HuH-7 (cell line): ENCODE measurements around the gene CCL8.

Experiments used
- DNase-seq: peaks from one replicate; pipeline ENCODE4 v3.0.0; 2011; ENCODE audit warnings: low spot score

The CCL8 gene

DNA sequence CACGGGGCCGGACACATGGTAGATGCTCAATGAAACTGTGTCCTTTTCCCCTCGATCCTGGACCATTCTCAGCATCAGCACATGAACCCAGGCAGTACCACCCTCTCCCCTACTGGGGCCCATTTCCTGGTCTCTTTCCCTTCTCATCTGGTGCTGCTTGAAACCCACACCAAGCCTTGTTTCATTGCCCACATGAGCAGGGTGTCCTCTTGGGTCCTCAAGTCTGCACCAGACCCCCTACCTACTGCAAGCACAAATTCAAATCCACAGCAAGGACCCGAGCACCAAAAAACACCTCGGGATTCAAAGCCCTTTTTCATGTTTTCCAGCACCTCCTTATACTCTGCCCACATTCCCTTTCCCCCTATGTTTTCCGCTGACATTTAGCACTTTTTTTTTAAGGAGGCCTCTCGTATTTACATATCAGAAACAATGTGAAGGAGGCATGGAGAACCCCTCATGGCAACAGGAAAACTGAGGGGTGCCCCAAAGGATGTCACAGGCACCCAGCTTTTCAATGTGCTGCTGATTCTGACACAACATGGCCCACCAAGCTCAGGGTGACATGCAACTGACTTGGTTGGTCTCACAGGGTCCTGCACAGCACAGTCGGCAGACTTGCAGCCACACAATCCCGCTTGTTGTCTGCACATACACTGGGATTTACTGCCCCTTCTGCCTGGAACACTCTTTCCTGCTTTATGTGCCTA lies 48.4 kb downstream of the CCL8 start:
- no peak for DNase-seq

DNA sequence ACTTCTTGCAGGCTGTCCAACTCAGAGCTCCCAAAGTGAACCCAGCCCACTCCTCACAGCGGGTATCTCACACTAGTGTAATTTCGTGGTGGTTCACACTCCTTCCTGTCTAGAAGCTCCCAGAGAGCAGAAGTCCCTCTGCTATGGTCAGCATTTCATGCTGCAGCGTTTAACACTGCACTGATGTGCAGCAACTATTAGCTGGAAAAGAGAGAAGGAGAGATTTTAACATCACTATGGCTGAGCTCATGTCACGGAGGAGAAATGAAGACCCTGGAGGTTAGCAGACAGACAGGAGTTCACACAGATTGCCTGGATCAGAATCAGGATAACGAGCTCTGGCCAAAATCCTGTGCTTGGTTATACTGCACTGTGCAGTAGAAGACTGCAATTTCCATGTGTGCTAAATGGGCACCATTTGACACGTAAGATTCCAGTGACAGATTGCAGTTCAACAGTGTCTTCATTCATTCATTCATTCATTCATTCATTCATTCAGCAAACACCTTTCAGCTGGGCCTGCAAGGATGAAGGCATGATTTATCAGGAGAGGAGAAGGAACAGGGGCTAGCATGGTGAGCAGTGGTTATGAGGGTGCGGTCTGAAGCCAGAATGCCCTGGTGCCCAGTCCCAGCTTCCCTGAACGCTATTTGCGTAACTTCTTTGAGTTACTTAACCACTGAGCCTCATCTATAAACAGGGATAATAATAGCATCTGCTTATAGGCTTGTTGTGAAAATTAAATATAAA lies 49.1 kb downstream of the CCL8 start:
- no peak for DNase-seq

DNA sequence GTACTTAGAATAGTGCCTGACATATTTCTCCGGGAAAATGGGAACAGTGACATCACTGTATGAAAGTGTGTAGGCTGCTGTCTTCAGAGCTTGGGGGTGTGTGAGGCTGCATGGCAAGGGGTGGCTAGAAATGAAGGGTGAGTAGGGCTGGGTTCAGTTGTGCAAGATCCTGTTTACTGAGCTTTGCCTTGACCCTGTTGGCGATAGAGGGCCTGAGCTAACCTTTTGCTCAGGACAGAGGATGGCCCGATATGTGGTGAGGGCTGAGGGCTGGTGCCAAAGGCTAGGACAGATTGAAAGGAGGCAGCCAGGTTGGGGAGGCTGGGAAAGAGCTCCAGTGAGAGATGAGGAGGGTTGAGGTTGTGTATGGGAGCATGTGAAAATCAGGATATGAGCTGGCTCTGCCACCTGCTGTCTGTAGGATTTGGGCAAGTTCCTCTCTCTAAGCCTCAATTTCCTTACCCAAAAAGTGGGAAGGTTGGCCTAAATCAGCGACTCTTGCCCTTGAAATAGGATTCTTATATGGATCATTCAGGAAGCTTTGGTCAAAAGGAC lies 49.8 kb downstream of the CCL8 start:
- DNase-seq: no peak

DNA sequence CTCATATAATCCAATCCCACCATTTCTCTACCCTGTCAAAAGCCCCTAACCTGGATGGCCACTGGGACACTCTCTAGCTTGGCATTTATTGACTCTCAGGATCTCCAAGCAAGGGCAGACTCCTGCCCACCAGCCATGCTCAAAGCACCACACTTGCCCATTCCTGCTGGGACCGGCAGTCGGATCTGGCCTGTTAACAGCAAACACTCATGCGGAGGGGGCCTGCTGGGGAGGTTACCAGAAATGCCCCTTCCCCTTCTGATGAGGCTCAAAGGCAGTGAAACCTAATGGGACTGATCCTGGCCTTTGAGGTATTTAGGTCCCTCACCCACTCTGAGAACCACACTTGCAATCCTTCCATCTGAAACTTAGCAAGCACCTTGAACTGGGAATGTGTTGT lies 50.3 kb downstream of the CCL8 start:
- DNase-seq: no peak

DNA sequence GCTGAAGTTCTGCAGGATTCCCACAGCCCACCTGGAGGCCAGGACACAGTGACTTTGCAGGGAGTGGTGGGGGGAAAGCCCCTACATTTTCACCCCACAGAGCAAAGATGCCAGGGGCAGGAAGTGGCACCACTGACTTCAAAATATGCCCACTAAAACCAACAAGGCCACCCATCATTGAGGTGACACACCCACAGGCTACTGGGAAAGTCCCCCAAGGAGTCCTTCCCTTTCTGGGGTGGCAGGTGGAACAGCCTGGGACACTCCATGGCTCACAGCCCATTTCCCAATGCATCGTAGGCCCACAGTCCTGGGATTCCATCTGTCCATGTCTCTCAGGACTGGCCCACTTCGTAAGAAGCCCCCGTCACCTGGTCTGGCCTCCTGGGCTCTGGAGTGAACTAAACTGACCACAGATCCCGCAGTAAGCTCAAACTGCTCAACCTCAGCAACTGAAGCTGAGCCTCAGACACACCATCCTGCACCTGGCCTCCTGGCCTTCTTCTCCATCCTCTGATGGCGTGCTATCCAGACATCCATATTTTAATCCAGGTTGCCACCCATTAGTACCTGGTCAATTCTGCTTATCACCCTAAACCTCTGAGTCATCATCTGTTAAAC lies 51.3 kb downstream of the CCL8 start:
- no peak for DNase-seq

DNA sequence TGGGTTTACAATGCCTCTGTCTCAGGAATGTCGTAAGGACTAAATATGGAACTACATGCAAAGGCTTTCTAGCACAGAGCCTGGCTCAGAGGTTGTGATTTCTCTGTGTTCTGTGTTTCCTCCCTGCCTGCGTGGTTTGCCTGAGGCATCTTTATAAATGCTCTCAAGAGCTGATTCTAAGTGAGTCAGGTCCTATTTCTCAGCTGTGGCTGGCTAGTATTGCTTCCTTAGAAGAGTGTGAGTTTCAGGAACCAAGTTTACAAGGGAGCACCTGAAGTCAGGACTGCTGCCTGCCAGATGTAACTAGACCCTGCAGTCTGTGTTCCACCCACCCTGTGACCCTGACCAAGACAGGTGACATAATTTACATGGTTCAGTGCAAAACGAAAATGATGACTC lies 51.8 kb downstream of the CCL8 start:
- no peak for DNase-seq
